ENCODE results near the gene UBASH3A.

UBASH3A gene

GRCh38 chr21:42385619-42386018 lies 18.1 kb upstream of the UBASH3A start:
- TF ChIP-seq CTCF (IDR thresholded peaks at IDR 0.05; ENCODE audit: low read depth, low read length): no peak

GRCh38 chr21:42386034-42386591 lies 17.6 kb upstream of the UBASH3A start:
- H3K4me3 ChIP-seq (ENCODE audit: low read depth, low read length): no peak overlapping the region
- TF ChIP-seq CTCF (IDR thresholded peaks at IDR 0.05; ENCODE audit: low read depth, low read length): no peak

More at GRCh38 chr21:42385619-42386018, 18.1 kb upstream of the UBASH3A start:
- no peak overlapping the region for H3K4me3 ChIP-seq (ENCODE audit: low read depth, low read length)

GRCh38 chr21:42387164-42387563 lies 16.5 kb upstream of the UBASH3A start:
- H3K4me3 ChIP-seq (ENCODE audit: low read depth, low read length): no peak overlapping the region
- TF ChIP-seq CTCF (IDR thresholded peaks at IDR 0.05; ENCODE audit: low read depth, low read length): no peak

- TF ChIP-seq CTCF (IDR thresholded peaks at IDR 0.05; ENCODE audit: low read depth, low read length): no peak
- no peak overlapping the region for H3K4me3 ChIP-seq (ENCODE audit: low read depth, low read length)
Measured at GRCh38 chr21:42387843-42388340, 15.8 kb upstream of the UBASH3A start.

GRCh38 chr21:42388740-42389448 lies 14.8 kb upstream of the UBASH3A start:
- H3K4me3 ChIP-seq (ENCODE audit: low read depth, low read length): no peak overlapping the region
- no peak for TF ChIP-seq CTCF (IDR thresholded peaks at IDR 0.05; ENCODE audit: low read depth, low read length)

- no peak for TF ChIP-seq CTCF (IDR thresholded peaks at IDR 0.05; ENCODE audit: low read depth, low read length)
- H3K4me3 ChIP-seq (ENCODE audit: low read depth, low read length): no peak overlapping the region
Measured at GRCh38 chr21:42389449-42389835, 14.3 kb upstream of the UBASH3A start.

- no peak overlapping the region for H3K4me3 ChIP-seq (ENCODE audit: low read depth, low read length)
- no peak for TF ChIP-seq CTCF (IDR thresholded peaks at IDR 0.05; ENCODE audit: low read depth, low read length)
Measured at GRCh38 chr21:42390193-42390592, 13.5 kb upstream of the UBASH3A start.
